T-cell (primary cell): ENCODE measurements around the gene WDR41. TPM values are rescaled to one million over a fixed set of nuclear protein-coding genes. Genes with fewer than 3 reads are reported as not detected.
"Not testable (repeated sequence)": the region's sequence is repeated elsewhere in the genome, so short reads cannot be mapped to it uniquely, and the experiment has no call there.

ENCODE experiments used
- ATAC-seq, 4 experiments: fragments of 200-7000 bp in 3 of 4; fragments of 150-1000 bp in 1 of 4; cut with Tn5 transposase; replicated peaks in 1 of 4; 1 replicate in 3 of 4; 2 replicates in 1 of 4; pipeline ENCODE4 v1.10.0; 2021; ENCODE audit warnings: moderate library complexity in 3 of 4, mild to moderate bottlenecking in 2 of 4, moderate number of reproducible peaks in 1 of 4
- CTCF ChIA-PET, 2 donors: fragments of 300-600 bp; sonication (Branson Sonifier 250); formaldehyde crosslinking; loops; one replicate each; lab custom pipeline; 2022; ENCODE audit warnings: antibody characterized with exemption in 2 of 2; lab: Charles Lee
- POLR2A ChIA-PET, 2 donors: fragments of 300-600 bp; sonication (Branson Sonifier 250); formaldehyde crosslinking; loops; one replicate each; lab custom pipeline; 2022; ENCODE audit warnings: antibody characterized with exemption in 2 of 2; lab: Charles Lee
- DNase-seq, 35 experiments: peaks; one replicate each; pipeline versions ENCODE4 v3.0.0 to v3.0.0-alpha.2; 2013 to 2023
- H3K27ac ChIP-seq: one replicate; pipeline ENCODE4 v1.5.1; 2013; ENCODE audit warnings: low read length
- H3K27me3 ChIP-seq, 2 experiments: replicated peaks in 1 of 2; 1 replicate in 1 of 2; 2 replicates in 1 of 2; pipeline versions ENCODE4 v1.6.1 to v1.7.0; 2013; ENCODE audit warnings: low read length in 1 of 2, mixed read lengths in 1 of 2; ENCODE audit not compliant: control insufficient read depth in 2 of 2, insufficient read depth in 2 of 2; ENCODE audit errors: extremely low read depth in 1 of 2
- H3K36me3 ChIP-seq, 2 donors: 1 replicate in 1 of 2; 2 replicates in 1 of 2; pipeline versions ENCODE4 v1.6.1 to v1.7.0; 2013; ENCODE audit warnings: low read length in 1 of 2; ENCODE audit not compliant: control insufficient read depth in 2 of 2, insufficient read depth in 1 of 2; ENCODE audit errors: extremely low read depth in 1 of 2
- H3K4me1 ChIP-seq, 2 experiments: 1 replicate in 1 of 2; 2 replicates in 1 of 2; pipeline versions ENCODE4 v1.6.1 to v1.7.0; 2013; ENCODE audit warnings: low read length in 2 of 2, mixed read lengths in 1 of 2; ENCODE audit not compliant: insufficient read depth in 2 of 2, control insufficient read depth in 1 of 2; ENCODE audit errors: extremely low read depth in 1 of 2
- H3K4me3 ChIP-seq, 2 donors: 1 replicate in 1 of 2; 2 replicates in 1 of 2; pipeline versions ENCODE4 v1.5.1 to v1.7.0; 2013; ENCODE audit warnings: mild to moderate bottlenecking in 2 of 2, low read length in 1 of 2, moderate library complexity in 1 of 2; ENCODE audit not compliant: control insufficient read depth in 1 of 2; ENCODE audit errors: extremely low read depth in 1 of 2
- H3K9me3 ChIP-seq: 2 replicates; pipeline ENCODE4 v1.7.0; 2013
- H3K27ac Mint-ChIP-seq, 2 donors: one replicate each; pipeline ENCODE4 v1.8.0; 2020 to 2021; ENCODE audit warnings: mild to moderate bottlenecking in 2 of 2, mixed read lengths in 2 of 2
- H3K27me3 Mint-ChIP-seq, 2 donors: one replicate each; pipeline ENCODE4 v1.8.0; 2021 to 2022; ENCODE audit warnings: mixed read lengths in 2 of 2
- H3K36me3 Mint-ChIP-seq: one replicate; pipeline ENCODE4 v1.8.0; 2021; ENCODE audit warnings: mixed read lengths
- H3K4me1 Mint-ChIP-seq, 3 donors: one replicate each; pipeline ENCODE4 v1.8.0; 2020 to 2022; ENCODE audit warnings: mixed read lengths in 3 of 3, mild to moderate bottlenecking in 1 of 3
- H3K4me3 Mint-ChIP-seq, 3 donors: one replicate each; pipeline ENCODE4 v1.8.0; 2020 to 2022; ENCODE audit warnings: mild to moderate bottlenecking in 3 of 3, mixed read lengths in 3 of 3, moderate library complexity in 3 of 3
- H3K9me3 Mint-ChIP-seq, 3 donors: one replicate each; pipeline ENCODE4 v1.8.0; 2020 to 2022; ENCODE audit warnings: mixed read lengths in 3 of 3
- WGBS: methylation state at CpG from one replicate; pipeline ENCODE4 v1.1.5; 2013; ENCODE audit warnings: missing lambda C conversion rate; ENCODE audit not compliant: insufficient coverage; 5-methylcytosine and 5-hydroxymethylcytosine counted together
- total RNA-seq, 35 experiments: library from RNA in 6 of 35; stranded (reverse) in 6 of 35; fragments of 120-200 nt in 1 of 35; gene quantifications; one replicate each; pipeline versions ENCODE4 v1.2.1 to v1.2.4 and lab custom pipeline; 2013 to 2026

The WDR41 gene, protein sequence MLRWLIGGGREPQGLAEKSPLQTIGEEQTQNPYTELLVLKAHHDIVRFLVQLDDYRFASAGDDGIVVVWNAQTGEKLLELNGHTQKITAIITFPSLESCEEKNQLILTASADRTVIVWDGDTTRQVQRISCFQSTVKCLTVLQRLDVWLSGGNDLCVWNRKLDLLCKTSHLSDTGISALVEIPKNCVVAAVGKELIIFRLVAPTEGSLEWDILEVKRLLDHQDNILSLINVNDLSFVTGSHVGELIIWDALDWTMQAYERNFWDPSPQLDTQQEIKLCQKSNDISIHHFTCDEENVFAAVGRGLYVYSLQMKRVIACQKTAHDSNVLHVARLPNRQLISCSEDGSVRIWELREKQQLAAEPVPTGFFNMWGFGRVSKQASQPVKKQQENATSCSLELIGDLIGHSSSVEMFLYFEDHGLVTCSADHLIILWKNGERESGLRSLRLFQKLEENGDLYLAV
- total RNA-seq: 10 to 100 TPM in 3 of 5 donors, 1 to 10 TPM in 2; 8.3 to 13.5 (median 11.7) TPM
- 13.0 TPM for total RNA-seq (2013)
- 5.5 to 25.8 (median 12.1) reads per million in 29 experiments for total RNA-seq (lab: John Stamatoyannopoulos, UW)

DNA sequence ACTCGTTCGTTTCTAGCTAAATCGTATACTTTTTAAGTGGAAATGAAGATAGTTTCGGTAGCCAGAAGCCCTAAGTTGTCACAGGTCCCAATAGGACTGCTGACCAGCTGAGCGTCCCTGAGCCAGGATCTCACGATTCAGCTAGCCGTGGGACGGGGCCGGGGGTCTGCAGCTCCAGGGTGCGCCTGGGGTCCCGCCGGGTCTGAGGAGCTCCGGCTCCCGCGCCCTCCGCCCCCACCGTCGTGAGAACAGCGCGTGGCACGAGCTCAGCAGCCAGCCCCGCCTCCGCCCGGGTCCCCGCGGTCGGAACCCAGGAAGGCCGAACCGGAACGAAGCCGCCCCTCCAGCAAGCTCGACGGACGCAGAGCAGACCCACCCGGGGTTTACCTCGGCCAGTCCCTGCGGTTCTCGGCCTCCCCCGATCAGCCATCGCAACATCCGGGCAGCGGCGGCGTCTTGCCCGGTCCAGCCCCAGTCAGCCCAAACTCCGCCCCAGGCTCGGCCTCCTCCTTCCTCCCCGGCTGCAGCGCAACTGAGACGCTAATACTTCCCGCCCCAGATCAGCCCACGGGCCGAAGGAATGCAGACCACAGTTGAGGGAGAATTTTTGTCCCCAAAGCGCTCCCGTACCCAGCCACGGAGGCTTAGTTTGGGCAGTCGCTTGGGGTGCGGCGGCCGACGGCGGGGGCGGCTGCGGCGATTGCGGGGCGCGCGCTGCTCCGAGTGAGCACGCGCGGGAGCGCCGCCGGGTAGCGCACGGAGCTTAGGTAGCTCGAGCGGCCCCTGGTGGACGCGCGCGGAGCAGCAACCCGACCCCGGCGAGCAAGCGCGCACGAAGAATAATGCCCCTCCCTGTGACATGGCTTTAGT is at the start of gene WDR41:
TSS of gene WDR41 (minus strand) at position 534 of the 870 bp plus-strand sequence. CDS start at position 438, 96 bp downstream.
- POLR2A ChIA-PET: interaction anchor here (0.6 to 1.4 kb wide), 4 partner anchors 9 to 624 kb away, joined by 3 to 14 read pairs (median 6); no protein-coding TSS in a partner anchor
- WGBS: under 1% methylated on average over 84 of the region's 90 CpGs
- DNase-seq: peak; percentile 65 to 93 (median 81)

GRCh38 chr5:77531297-77531696 is 39.2 kb upstream of the WDR41 start:
- Mint-ChIP-seq H3K9me3 (peaks cover 0 to 5% (median 0%) of the 10 kb centered on the region in 3 donors), H3K4me1 (no peaks in the 10 kb centered on the region), H3K4me3 (no peak overlapping the region), H3K27me3 (peaks cover 38% of the 10 kb centered on the region in 2 donors), H3K27ac (no peak overlapping the region), H3K36me3 (no peaks in the 10 kb centered on the region)
- H3K4me1 ChIP-seq: no peaks in the 10 kb centered on the region
- DNase-seq: no peak
- H3K4me3 ChIP-seq: no peak overlapping the region
- H3K27ac ChIP-seq: no peak overlapping the region
- ChIA-PET POLR2A (no interaction called here), CTCF (no interaction called here)
- no peak for ATAC-seq
- H3K36me3 ChIP-seq: no peaks in the 10 kb centered on the region
- no peaks in the 10 kb centered on the region for H3K27me3 ChIP-seq
- WGBS: no CpG with 5 or more reads among the region's 3 CpGs
- H3K9me3 ChIP-seq: no peaks in the 10 kb centered on the region

More for the DNA sequence above, at the start of gene WDR41:
- H3K4me3 ChIP-seq: peak within 1 kb of the TSS; percentile 89 to 96
- peak within 1 kb of the TSS; percentile 63 for H3K27ac ChIP-seq
- Mint-ChIP-seq H3K9me3 (no peaks in the 10 kb centered on the region), H3K4me3 (peak within 1 kb of the TSS; percentile 82 to 87 (median 82)), H3K27me3 (peaks cover 0 to 15% of the 10 kb centered on the region in 2 donors), H3K4me1 (peaks cover 11 to 20% (median 14%) of the 10 kb centered on the region in 3 donors), H3K36me3 (no peaks in the 10 kb centered on the region), H3K27ac (peak within 1 kb of the TSS; percentile 79 to 85)
- no peaks in the 10 kb centered on the region for H3K36me3 ChIP-seq
- peak; percentile 88 to 97 (median 91) for ATAC-seq
- H3K4me1 ChIP-seq: peaks cover 3 to 8% of the 10 kb centered on the region in 2 experiments
- no peaks in the 10 kb centered on the region for H3K9me3 ChIP-seq
- CTCF ChIA-PET: interaction anchor here (0.6 to 2.0 kb wide), 24 partner anchors 8 to 909 kb away, joined by 3 to 10 read pairs (median 3); partner anchors contain the start of genes AGGF1 (in 1 of the 2) and SCAMP1 (in 1 of the 2)
- H3K27me3 ChIP-seq: no peaks in the 10 kb centered on the region

DNA sequence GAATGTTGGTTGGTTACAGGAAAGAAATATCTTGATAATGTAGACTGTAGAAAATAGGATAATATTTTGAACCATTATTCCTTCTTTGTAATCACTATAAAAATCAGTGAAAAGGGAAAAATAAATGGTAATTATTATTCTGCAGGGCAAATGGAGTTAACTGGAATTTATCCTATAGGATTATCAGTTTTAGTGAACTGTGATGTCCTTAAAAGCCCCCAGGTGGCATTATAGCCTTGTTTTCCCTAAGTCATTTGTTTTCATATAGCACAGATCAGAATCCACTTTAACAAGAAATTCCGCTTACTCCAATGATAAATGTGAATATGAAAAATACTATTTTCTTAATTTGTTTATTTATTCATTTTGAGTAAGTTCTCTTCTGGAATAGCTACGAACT is 26.2 kb upstream of the WDR41 start:
- no CpG with 5 or more reads among the region's 2 CpGs for WGBS
- H3K27me3 Mint-ChIP-seq: peaks cover 8 to 9% of the 10 kb centered on the region in 2 donors
- Histone ChIP-seq H3K4me3 (no peak overlapping the region), H3K9me3 (no peaks in the 10 kb centered on the region), H3K4me1 (no peaks in the 10 kb centered on the region), H3K36me3 (no peaks in the 10 kb centered on the region), H3K27ac (no peak overlapping the region), H3K27me3 (no peaks in the 10 kb centered on the region)
- CTCF ChIA-PET: no interaction called here
- DNase-seq (peak in 1 of 35 experiments; percentile 11), ATAC-seq (no peak)
- POLR2A ChIA-PET: no interaction called here
- no peaks in the 10 kb centered on the region for H3K9me3 Mint-ChIP-seq
- no peaks in the 10 kb centered on the region for H3K4me1 Mint-ChIP-seq
- no peak overlapping the region for H3K4me3 Mint-ChIP-seq
- H3K36me3 Mint-ChIP-seq: no peaks in the 10 kb centered on the region
- no peak overlapping the region for H3K27ac Mint-ChIP-seq

DNA sequence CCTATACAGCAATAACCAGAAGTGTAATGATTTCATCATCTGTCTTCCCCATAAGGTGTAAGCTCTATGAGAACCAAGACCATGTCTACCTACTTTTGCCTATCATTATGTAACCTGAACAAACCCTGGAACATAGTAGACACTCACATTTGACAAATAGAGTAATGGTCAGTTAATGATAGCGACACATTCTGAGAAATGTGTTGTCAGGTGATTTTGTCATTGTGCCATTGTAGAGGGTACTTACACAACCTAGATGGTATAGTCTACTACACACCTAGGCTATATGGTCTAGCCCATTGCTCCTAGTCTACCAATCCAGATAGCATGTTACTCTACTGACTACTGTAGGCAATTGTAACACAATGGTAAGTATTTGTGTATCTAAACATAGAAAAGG is 22.3 kb upstream of the WDR41 start:
- ATAC-seq: no peak

GRCh38 chr5:77513321-77513720 is 21.2 kb upstream of the WDR41 start:
- Histone ChIP-seq H3K9me3 (no peaks in the 10 kb centered on the region), H3K27ac (no peak overlapping the region), H3K36me3 (no peaks in the 10 kb centered on the region), H3K27me3 (no peaks in the 10 kb centered on the region), H3K4me1 (no peaks in the 10 kb centered on the region), H3K4me3 (no peak overlapping the region)
- H3K4me1 Mint-ChIP-seq: no peaks in the 10 kb centered on the region
- POLR2A ChIA-PET: no interaction called here
- H3K27ac Mint-ChIP-seq: no peak overlapping the region
- H3K9me3 Mint-ChIP-seq: peaks cover 0 to 3% (median 0%) of the 10 kb centered on the region in 3 donors
- no peak overlapping the region for H3K4me3 Mint-ChIP-seq
- CTCF ChIA-PET: no interaction called here
- DNase-seq (no peak), ATAC-seq (no peak)
- WGBS: 83% methylated on average over 1 of the region's 1 CpG
- H3K36me3 Mint-ChIP-seq: no peaks in the 10 kb centered on the region
- peaks cover 10 to 27% of the 10 kb centered on the region in 2 donors for H3K27me3 Mint-ChIP-seq

More for the DNA sequence above, 22.3 kb upstream of the WDR41 start:
- Mint-ChIP-seq H3K27ac (no peak overlapping the region), H3K27me3 (peaks cover 7 to 19% of the 10 kb centered on the region in 2 donors), H3K9me3 (peaks cover 0 to under 1% (median 0%) of the 10 kb centered on the region in 3 donors), H3K36me3 (no peaks in the 10 kb centered on the region), H3K4me3 (no peak overlapping the region), H3K4me1 (no peaks in the 10 kb centered on the region)
- POLR2A ChIA-PET: no interaction called here
- H3K27me3 ChIP-seq: no peaks in the 10 kb centered on the region
- no CpG with 5 or more reads among the region's 1 CpG for WGBS
- no peak for DNase-seq
- no peaks in the 10 kb centered on the region for H3K9me3 ChIP-seq
- H3K36me3 ChIP-seq: no peaks in the 10 kb centered on the region
- H3K4me1 ChIP-seq: no peaks in the 10 kb centered on the region
- no peak overlapping the region for H3K27ac ChIP-seq
- H3K4me3 ChIP-seq: no peak overlapping the region
- CTCF ChIA-PET: interaction anchor here in 1 of 2 donors (0.8 kb wide), 1 partner anchor 23 kb away, joined by 3 read pairs; the partner anchor contains the start of gene WDR41

DNA sequence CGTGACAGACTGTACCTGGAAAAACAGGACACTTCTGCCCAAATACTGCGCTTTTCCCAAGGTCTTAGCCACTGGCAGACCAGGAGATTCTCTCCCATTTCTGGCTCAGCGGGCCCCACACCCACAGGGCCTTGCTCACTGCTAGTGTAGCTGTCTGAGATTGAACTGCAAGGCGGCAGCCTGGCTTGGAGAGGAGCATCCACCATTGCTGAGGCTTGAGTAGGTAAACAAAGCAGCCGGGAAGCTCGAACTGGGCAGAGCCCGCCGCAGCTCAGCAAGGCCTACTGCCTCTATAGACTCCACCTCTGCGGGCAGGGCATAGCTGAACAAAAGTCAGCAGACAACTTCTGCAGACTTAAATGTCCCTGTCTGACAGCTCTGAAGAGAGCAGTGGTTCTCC is 9.0 kb upstream of the WDR41 start:
- peaks cover 5 to 14% (median 10%) of the 10 kb centered on the region in 3 donors for H3K9me3 Mint-ChIP-seq
- H3K4me3 Mint-ChIP-seq, H3K27ac ChIP-seq, H3K36me3 ChIP-seq, CTCF ChIA-PET, H3K4me1 ChIP-seq, ATAC-seq, DNase-seq, H3K27me3 ChIP-seq, H3K27ac Mint-ChIP-seq, H3K4me1 Mint-ChIP-seq, H3K4me3 ChIP-seq, H3K36me3 Mint-ChIP-seq, H3K9me3 ChIP-seq: not testable (repeated sequence)
- 81% methylated on average over 9 of the region's 9 CpGs for WGBS
- POLR2A ChIA-PET: interaction anchor here in 1 of 2 donors (0.9 kb wide), 1 partner anchor 17 kb away, joined by 4 read pairs; no protein-coding TSS in a partner anchor
- peaks cover 40 to 50% of the 10 kb centered on the region in 2 donors for H3K27me3 Mint-ChIP-seq
